Measurements from ENCODE around the gene SLC35G3. TPM values are rescaled to one million over a fixed set of nuclear protein-coding genes. Genes with fewer than 3 reads are reported as not detected.

SLC35G3 gene
- total and polyA plus RNA-seq, 10 of the 15 experiments (the other 5 are each of a cell fraction or from before 2014, with no cell fraction given) = not detected

GRCh38 chr17:35240861-35241260 is 46.7 kb upstream of the SLC35G3 start:
- Histone ChIP-seq H3K4me2 (ENCODE audit: control insufficient read depth, insufficient read depth) (no peak overlapping the region), H3K79me2 (ENCODE audit: control insufficient read depth, insufficient read depth, low read length) (no peaks in the 10 kb centered on the region), H3K27ac (ENCODE audit: control insufficient read depth, insufficient read depth) (no peak overlapping the region), H3K9ac (ENCODE audit: control insufficient read depth, insufficient read depth, low read length) (no peak overlapping the region), H4K20me1 (ENCODE audit: control insufficient read depth, insufficient read depth) (no peaks in the 10 kb centered on the region), H3K9me3 (replicated peaks; ENCODE audit: control insufficient read depth, insufficient read depth, low read length) (no peaks in the 10 kb centered on the region), H2AFZ (ENCODE audit: control insufficient read depth, low read depth, low read length) (no peak overlapping the region), H3K36me3 (ENCODE audit: control insufficient read depth in 2 of 2, insufficient read depth in 2 of 2, low read length in 1 of 2) (no peaks in the 10 kb centered on the region), H3K4me1 (ENCODE audit: control insufficient read depth, insufficient read depth, low read length) (peaks cover 13% of the 10 kb centered on the region; the same call in 1 of the 2 replicates), H3K4me3 (no peak overlapping the region), H3K27me3 (replicated peaks in 1 of 2; ENCODE audit: control insufficient read depth in 2 of 2, insufficient read depth in 2 of 2, low read length in 1 of 2) (no peaks in the 10 kb centered on the region)
- TF ChIP-seq CHD2 (IDR thresholded peaks at IDR 0.05; ENCODE audit: borderline replicate concordance, low read depth, low read length) (no peak), SREBF1 (IDR thresholded peaks at IDR 0.05; ENCODE audit: low read length) (no peak), HCFC1 (IDR thresholded peaks at IDR 0.05; ENCODE audit: low read length) (no peak), YY1 (IDR thresholded peaks at IDR 0.05; ENCODE audit: low read depth, low read length) (no peak), E2F8 (IDR thresholded peaks at IDR 0.05; ENCODE audit: low read depth, partially characterized antibody) (no peak), RUNX3 (IDR thresholded peaks at IDR 0.05; ENCODE audit: low read length) (no peak), SIN3A (IDR thresholded peaks at IDR 0.05; ENCODE audit: low read depth, low read length) (no peak), GATAD2B (conservative IDR thresholded peaks at IDR 0.05; ENCODE audit: low read depth) (no peak), PKNOX1 (IDR thresholded peaks at IDR 0.05) (no peak), FOS (IDR thresholded peaks at IDR 0.05; ENCODE audit: borderline replicate concordance, extremely low read depth, insufficient read length) (no peak), POU2F2 (IDR thresholded peaks at IDR 0.05; ENCODE audit: borderline replicate concordance, low read depth, low read length) (no peak), CHD4 (IDR thresholded peaks at IDR 0.05) (no peak), NR2C2 (IDR thresholded peaks at IDR 0.05; ENCODE audit: borderline replicate concordance, control insufficient read depth, insufficient read length, low read depth) (no peak), EP300 (IDR thresholded peaks at IDR 0.05; ENCODE audit: borderline replicate concordance in 1 of 2, control insufficient read depth in 1 of 2, low read depth in 2 of 2, low read length in 2 of 2) (no peak), TAF1 (IDR thresholded peaks at IDR 0.05; ENCODE audit: borderline replicate concordance, low read depth, low read length) (no peak), KDM1A (IDR thresholded peaks at IDR 0.05; ENCODE audit: borderline replicate concordance) (no peak)
- no TSS peak for BruUV-seq (replicated peaks)
- ChIA-PET SMC1A (ENCODE audit: uncharacterized antibody, unreplicated experiment) (interaction anchor here (0.9 to 1.4 kb wide), 3 partner anchors 59 to 296 kb away, joined by 3 to 4 read pairs (median 3); partner anchors contain the start of gene SLFN12L), POLR2A (interaction anchor here (1.1 kb wide), 1 partner anchor 20 kb away, joined by 3 read pairs; no protein-coding TSS in a partner anchor), CTCF (no interaction called here), RAD21 (ENCODE audit: unreplicated experiment) (no interaction called here)
- 96% methylated on average over 8 of the region's 8 CpGs for WGBS (ENCODE audit: insufficient coverage, insufficient replicate concordance, low lambda C conversion rate, missing lambda C conversion rate)
- FAIRE-seq (no peak), ATAC-seq (no peak), DNase-seq (ENCODE audit: low read depth, low spot score) (no peak)
- in situ Hi-C loops (cut with MboI) = no loop called here
- intact Hi-C loops (cut with micrococcal nuclease; ENCODE audit: unreplicated experiment) = loop anchor here (5.0 kb wide), 1 partner anchor 206 kb away; the partner anchor contains the start of gene SLFN13

Measured in GM12878 (cell line).